Astrocyte (in vitro differentiated cells and primary cell): ENCODE measurements around the gene CYP39A1.

ENCODE experiments used
- EZH2 ChIP-seq: IDR thresholded peaks from 2 replicates; pipeline ENCODE4 v1.6.1; 2012; ENCODE audit warnings: mild to moderate bottlenecking, low read length, inconsistent platforms; ENCODE audit not compliant: insufficient read depth
- TF ChIP-seq, protein P1 (sequence below): IDR thresholded peaks from 2 replicates; pipeline ENCODE4 v1.5.1; 2011; ENCODE audit warnings: low read depth, mild to moderate bottlenecking, inconsistent platforms, low read length, moderate library complexity; ENCODE audit not compliant: insufficient read depth

DNA sequence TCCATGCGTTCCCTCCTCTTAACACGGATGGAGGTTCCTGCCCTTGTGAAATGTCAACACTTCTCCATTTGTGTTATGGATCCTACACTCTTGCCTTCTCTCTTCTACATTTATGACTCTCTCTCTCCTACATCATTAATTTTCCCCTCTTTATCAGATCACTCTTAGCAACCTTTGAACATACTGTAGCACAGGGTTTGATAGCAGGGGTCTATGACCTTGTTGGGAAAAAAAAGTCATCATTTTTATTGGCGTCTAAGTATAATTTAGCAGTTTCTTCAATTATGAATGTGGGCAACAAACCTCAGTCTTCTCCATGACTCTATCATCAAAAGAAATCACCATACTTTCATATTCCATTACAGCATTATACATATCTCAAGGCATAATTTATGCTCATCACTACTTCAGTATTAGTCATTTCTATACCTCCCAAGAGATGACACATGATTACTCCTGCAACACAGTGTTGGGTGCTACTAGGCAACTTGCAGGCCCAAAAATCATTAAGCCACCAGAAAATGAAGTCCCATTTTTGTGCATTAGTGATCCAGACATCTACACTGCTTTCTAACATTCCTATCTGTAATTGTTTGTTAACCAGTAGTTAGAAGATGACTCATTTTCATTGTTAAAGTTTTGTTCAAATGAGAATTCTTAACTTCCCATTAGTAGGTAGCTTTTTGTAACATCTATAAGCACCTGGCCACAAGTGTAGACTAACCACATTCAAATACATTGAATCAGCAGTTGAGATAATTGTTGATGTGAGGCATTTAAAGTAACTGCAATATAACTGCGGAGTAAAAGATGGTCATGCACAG, 9.5 kb downstream of the CYP39A1 start:
- no peak for TF ChIP-seq EZH2
- TF ChIP-seq, protein P1, sequence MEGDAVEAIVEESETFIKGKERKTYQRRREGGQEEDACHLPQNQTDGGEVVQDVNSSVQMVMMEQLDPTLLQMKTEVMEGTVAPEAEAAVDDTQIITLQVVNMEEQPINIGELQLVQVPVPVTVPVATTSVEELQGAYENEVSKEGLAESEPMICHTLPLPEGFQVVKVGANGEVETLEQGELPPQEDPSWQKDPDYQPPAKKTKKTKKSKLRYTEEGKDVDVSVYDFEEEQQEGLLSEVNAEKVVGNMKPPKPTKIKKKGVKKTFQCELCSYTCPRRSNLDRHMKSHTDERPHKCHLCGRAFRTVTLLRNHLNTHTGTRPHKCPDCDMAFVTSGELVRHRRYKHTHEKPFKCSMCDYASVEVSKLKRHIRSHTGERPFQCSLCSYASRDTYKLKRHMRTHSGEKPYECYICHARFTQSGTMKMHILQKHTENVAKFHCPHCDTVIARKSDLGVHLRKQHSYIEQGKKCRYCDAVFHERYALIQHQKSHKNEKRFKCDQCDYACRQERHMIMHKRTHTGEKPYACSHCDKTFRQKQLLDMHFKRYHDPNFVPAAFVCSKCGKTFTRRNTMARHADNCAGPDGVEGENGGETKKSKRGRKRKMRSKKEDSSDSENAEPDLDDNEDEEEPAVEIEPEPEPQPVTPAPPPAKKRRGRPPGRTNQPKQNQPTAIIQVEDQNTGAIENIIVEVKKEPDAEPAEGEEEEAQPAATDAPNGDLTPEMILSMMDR, result no peak
